GM19463 (cell line): ENCODE data around the gene LMNB1.
A peak's percentile ranks its signal among the peaks of the same experiment; 100 is the strongest.
"Not testable (repeated sequence)": the region's sequence is repeated elsewhere in the genome, so short reads cannot be mapped to it uniquely, and the experiment has no call there.

Experiments
- ATAC-seq: cut with Tn5 transposase; IDR thresholded peaks from one replicate; pipeline ENCODE4 v1.9.1; 2021; ENCODE audit warnings: mild to moderate bottlenecking, moderate library complexity; ENCODE audit not compliant: unreplicated experiment

LMNB1 gene

GRCh38 chr5:126777975-126778674, 1.2 kb downstream of the LMNB1 start:
- peak; percentile 50 for ATAC-seq

DNA sequence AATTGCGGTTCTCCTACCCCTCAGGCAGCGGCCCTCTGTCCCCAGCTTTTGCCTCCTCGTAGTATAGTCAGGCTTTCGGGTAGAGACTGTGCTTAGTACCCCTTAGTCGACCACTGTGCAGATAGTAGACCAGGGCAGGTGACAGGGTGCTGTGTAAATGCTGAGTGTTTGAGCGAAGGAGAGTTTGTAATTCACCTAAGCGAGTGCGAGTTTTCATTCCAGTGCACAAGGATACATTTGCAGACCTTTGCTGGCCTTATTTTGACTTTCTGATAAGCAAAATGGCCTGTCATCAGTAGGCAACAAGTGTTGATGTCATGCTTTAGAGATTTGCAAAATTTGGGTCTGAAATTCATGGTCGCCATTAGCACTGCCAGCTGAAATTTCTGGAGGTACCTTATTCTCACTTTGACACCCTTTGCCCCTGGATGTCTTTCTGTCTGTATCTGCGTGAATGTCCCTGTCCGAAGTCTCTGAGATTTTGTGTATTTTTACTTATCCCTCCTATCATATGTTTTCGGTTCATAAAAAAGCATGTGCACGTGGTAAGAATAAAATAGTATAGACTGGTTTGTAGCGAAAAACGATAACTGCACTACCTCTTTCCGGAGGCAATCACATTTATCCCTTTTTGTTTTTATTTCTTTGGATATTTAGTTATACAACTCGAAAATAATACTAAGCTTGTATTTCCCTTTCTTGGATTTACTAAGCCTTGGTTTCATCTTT, 1.9 kb downstream of the LMNB1 start:
- ATAC-seq: no peak

DNA sequence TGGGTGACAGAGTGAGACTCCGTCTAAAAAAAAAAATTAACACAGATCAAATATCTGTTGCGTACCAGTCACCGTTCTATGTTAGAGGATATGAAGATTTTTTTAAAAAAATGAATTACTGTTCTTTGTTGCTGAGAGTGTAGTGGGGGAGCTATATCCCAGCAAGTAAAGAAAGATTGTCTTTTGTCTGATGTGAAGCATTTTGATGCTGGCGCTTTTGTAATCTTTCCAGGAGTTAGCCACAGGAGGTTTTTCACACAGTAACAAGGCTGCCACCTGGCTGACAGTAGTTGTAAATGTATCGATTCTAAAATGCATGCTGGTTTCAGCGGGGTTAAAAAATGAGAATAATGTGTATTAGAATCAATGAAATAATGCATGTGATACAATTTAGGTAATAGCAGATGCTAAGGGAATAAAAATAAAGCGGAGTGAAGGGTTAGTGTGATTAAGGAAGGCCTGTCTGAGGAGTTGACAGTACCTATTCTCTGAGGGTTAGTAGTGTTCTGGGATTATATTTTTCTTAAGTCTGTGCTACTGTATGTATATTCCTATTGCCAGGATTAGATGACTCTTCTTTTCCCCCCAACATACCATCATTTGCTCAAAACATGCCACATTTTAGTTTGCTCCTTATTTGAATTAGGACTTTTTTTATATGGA, 3.4 kb downstream of the LMNB1 start:
- ATAC-seq: no peak

GRCh38 chr5:126788409-126788808, 11.5 kb downstream of the LMNB1 start:
- not testable (repeated sequence) for ATAC-seq

GRCh38 chr5:126793097-126793496, 16.2 kb downstream of the LMNB1 start:
- no peak for ATAC-seq

GRCh38 chr5:126793648-126794047, 16.7 kb downstream of the LMNB1 start:
- ATAC-seq: not testable (repeated sequence)

DNA sequence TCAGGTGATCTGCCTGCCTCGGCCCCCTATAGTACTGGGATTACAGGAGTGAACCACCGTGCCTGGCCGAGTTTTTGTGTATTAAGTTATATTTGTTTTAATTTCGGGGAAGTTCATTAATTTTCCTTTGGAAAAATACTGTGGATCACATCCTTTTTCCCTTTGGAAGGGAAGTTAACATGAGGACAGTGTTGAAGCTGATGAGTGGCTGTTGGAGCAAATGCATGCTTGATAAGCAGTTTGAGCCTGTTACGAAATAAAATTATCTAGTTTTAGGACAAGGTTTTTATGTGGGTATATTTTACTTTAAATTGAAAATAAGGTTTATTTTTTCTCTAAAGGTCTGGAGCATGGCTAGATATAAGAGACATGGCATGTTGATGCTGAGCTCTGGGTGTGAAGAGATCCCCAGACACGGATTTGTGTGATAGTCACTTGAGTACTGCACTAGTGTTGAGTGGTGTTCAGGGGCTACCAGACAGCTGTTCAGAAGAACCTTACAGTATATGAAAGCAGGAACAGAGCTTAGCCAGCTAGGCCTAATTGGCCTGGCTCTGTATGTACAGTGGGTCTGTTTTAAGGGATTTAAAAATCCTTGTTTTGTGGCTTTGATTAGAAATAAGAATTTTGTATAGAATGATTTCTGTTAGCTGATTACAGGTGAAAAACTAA, 17.4 kb downstream of the LMNB1 start:
- ATAC-seq: peak; percentile 41

GRCh38 chr5:126799780-126800179, 22.8 kb downstream of the LMNB1 start:
- ATAC-seq: no peak

- no peak for ATAC-seq
Observed at GRCh38 chr5:126801174-126801991, 24.4 kb downstream of the LMNB1 start.

GRCh38 chr5:126801992-126802294, 25.0 kb downstream of the LMNB1 start:
- ATAC-seq: no peak

DNA sequence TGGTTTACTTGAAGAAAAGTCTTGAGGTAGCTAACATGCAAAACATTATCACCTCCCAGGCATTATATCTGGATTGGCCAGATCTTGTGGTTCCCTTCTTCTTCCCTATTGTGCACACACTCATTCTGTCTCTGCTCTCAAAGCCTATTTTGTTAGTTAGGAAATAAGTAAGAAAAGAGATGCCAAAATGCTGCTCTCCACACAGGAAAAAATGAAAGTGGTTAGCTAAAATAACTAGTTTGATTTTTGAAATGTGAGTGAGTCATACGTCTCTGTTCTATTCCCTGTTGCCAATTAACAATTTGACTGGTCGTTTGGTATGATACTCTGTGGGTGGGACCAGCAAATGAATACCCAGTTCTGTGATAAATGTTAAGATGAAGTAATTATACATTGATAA, 28.1 kb downstream of the LMNB1 start:
- no peak for ATAC-seq

DNA sequence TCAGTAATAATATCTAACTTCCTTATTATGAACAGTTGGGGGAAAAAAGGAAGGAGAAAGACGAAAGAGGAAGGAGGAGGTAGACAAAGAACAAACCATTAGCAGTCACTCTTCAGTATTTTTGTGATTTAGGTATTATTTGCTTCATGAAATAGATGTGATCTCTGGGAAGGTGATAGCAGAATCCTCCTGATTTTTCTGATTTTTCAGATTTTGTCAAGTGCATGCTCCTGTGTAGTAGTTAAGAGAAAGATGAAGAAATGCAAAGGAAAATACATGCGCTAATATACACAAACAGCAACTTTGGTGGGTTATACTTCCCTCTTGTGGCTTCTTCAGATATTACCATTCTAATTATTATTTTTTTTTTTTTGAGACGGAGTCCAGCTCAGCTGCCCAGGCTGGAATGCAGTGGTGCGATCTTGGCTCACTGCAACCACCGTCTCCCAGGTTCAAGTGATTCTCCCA, 31.6 kb downstream of the LMNB1 start:
- no peak for ATAC-seq

DNA sequence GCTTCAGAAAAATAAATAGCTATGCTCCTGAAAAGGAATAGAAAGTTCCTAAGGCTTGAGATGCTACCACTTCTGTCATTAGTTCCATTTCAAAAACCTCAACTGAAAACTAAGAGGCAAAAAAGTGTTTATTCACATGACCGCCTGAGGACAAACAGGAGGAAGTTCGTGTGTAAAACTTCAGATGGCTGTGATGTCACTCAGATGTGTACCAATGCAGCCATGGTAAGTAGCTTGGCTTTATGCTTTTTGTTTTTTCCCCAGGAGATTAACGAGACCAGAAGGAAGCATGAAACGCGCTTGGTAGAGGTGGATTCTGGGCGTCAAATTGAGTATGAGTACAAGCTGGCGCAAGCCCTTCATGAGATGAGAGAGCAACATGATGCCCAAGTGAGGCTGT, 33.0 kb downstream of the LMNB1 start:
- no peak for ATAC-seq

DNA sequence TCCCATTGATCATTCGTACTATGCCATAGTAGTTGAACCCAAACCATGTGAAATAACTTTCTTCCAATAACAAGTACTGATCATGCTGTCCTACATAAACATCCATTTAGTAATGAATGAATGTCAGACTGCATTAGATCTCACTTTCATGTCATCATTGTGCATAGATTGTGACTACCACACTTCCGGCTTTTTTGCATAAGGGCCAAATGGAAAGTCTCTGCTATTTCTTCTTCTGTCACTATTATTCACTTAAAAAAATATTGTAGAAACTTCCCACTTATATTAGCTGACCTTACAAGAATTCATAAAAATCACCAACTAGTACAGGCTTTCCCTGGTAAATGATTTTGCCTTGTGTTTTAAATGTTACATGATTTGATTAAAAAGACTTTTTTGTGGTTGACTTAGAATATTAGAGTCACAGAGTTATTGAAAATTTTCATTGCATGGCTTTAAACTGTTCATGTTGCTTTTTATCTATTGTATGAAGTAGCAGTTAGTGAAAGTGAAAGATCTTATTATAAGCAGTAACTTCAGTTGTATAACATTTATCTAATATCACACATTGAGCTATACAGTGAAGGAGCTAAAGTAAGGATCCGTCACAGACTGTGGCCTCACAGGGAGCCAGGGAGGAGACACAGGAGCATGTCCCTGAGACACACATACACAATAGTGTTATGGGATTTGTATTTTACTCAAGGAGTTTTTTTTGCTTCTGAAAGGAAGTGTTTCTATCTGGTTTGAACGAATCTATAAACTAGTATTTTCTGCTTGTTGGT, 33.9 kb downstream of the LMNB1 start:
- no peak for ATAC-seq

- no peak for ATAC-seq
Observed at GRCh38 chr5:126811515-126812198, 34.7 kb downstream of the LMNB1 start.

GRCh38 chr5:126812199-126812570, 35.2 kb downstream of the LMNB1 start:
- ATAC-seq: no peak

DNA sequence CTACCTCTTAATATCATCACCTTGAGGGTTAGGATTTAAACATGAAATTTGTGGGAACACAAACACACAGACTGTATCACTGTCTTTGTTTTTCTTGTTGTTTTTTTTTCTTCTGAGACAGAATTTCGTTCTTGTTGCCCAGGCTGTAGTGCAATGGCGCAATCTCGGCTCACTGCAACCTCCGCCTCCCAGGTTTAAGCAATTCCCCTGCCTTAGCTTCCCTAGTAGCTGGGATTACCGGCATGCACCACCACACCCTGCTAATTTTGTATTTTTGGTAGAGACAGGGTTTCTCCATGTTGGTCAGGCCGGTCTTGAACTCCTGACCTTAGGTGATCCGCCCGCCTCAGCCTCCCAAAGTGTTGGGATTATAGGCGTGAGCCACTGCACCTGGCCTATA, 36.9 kb downstream of the LMNB1 start:
- not testable (repeated sequence) for ATAC-seq

DNA sequence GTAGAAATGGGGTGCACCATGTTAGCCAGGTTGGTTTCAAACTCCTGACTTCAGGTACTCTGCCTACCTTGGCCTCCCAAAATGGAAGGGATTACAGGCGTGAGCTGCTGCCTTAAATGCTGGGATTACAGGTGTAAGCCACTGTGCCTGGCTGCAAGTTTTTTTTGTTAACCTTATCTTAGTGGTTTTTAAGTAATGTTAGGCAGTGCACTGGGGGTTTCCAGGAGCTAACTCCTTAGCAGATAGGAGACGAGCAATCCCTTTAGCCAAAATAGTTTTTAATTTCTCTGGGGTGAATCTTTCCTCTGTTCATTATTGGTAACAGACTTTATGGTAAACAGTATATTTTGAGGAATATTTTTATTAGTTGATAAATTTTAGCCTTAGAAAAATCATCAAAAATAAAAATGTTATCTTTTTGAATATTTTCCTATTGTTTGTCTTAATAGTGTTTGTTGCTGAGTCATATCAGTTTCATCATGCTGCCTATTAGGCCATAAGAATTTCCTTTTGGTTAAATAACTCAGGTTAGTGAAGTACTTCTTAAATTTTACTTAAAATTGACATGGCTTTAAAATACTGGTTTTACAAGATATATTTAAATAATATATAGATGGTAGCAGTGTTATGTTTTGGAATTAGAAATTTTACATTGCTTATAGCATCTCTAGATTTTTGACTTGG, 37.9 kb downstream of the LMNB1 start:
- ATAC-seq: no peak

GRCh38 chr5:126816649-126817048, 39.7 kb downstream of the LMNB1 start:
- no peak for ATAC-seq
